HUES64 (cell line): ENCODE measurements around the gene CETP.
"Not testable (repeated sequence)": the region's sequence is repeated elsewhere in the genome, so short reads cannot be mapped to it uniquely, and the experiment has no call there.

ENCODE experiments used
- H3K27ac ChIP-seq: 2 replicates; pipeline ENCODE4 v1.7.0; 2013; ENCODE audit warnings: low read depth, low read length, inconsistent platforms
- H3K27me3 ChIP-seq: 2 replicates; pipeline ENCODE4 v1.6.1; 2013; ENCODE audit warnings: mild to moderate bottlenecking, low read length; ENCODE audit not compliant: insufficient read depth
- H3K36me3 ChIP-seq: 2 replicates; pipeline ENCODE4 v1.6.1; 2013; ENCODE audit warnings: mild to moderate bottlenecking, low read length; ENCODE audit not compliant: insufficient read depth
- H3K4me1 ChIP-seq: 2 replicates; pipeline ENCODE4 v1.6.1; 2013; ENCODE audit warnings: mild to moderate bottlenecking, low read length, moderate library complexity; ENCODE audit not compliant: insufficient read depth
- H3K4me3 ChIP-seq: 2 replicates; pipeline ENCODE4 v1.5.1; 2013; ENCODE audit warnings: mild to moderate bottlenecking, low read length, moderate library complexity
- H3K9ac ChIP-seq: 2 replicates; pipeline ENCODE4 v1.6.1; 2013; ENCODE audit warnings: mild to moderate bottlenecking, low read depth, low read length
- H3K9me3 ChIP-seq: 2 replicates; pipeline ENCODE4 v1.6.1; 2013; ENCODE audit warnings: low read depth, low read length; ENCODE audit not compliant: insufficient read depth
- WGBS: fragments of 150-250, 120-280 bp; methylation state at CpG from one replicate; pipeline ENCODE4 v1.1.7; 2013; ENCODE audit warnings: missing lambda C conversion rate; 5-methylcytosine and 5-hydroxymethylcytosine counted together

CETP gene

GRCh38 chr16:57004387-57005250 lies 42.9 kb downstream of the CETP start:
- Histone ChIP-seq H3K9me3 (no peaks in the 10 kb centered on the region), H3K27ac (no peak overlapping the region), H3K36me3 (no peaks in the 10 kb centered on the region), H3K4me3 (no peak overlapping the region), H3K9ac (no peak overlapping the region), H3K4me1 (no peaks in the 10 kb centered on the region), H3K27me3 (no peaks in the 10 kb centered on the region)
- WGBS = 87% methylated on average over 14 of the region's 15 CpGs

DNA sequence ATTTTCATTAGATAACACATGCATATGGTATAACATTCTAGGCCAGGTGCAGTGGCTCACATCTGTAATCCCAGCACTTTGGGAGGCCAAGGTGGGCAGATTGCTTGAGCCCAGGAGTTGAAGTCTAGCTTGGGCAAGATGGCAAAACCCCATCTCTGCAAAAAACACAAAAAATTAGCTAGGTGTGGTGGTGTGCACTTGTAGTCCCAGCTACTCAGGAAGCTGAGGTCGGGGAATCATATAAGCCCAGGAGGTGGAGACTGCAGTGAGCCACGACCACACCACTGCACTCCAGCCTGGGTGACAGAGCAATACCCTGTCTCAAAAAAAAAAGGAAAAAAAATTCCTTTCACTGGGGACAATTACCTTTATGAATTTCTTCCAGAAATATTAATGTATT lies 43.8 kb downstream of the CETP start:
- H3K9ac ChIP-seq, H3K27me3 ChIP-seq, H3K4me1 ChIP-seq, H3K36me3 ChIP-seq, H3K27ac ChIP-seq, H3K4me3 ChIP-seq, H3K9me3 ChIP-seq: not testable (repeated sequence)
- 87% methylated on average over 2 of the region's 2 CpGs for WGBS

GRCh38 chr16:57007050-57007449 lies 45.3 kb downstream of the CETP start:
- Histone ChIP-seq H3K27me3 (no peaks in the 10 kb centered on the region), H3K9me3 (no peaks in the 10 kb centered on the region), H3K9ac (no peak overlapping the region), H3K4me3 (no peak overlapping the region), H3K36me3 (no peaks in the 10 kb centered on the region), H3K4me1 (no peaks in the 10 kb centered on the region), H3K27ac (no peak overlapping the region)
- WGBS = 81% methylated on average over 4 of the region's 5 CpGs

DNA sequence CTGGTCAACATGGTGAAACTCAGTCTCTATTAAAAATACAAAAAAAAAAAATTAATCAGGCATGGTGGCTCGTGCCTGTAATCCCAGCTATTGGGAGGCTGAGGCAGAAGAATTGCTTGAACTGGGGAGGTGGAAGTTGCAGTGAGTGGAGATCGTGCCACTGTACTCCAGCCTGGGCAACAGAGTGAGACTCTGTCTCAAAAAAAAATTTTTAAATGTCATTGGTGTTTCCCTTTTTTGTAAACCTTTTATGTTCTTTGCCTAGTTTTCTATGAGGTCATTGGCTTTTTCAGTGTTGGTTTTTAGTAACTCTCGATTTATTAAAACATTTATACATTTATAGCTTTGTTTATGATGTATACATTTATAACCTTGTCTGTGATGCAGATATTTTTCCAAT lies 45.8 kb downstream of the CETP start:
- H3K4me1 ChIP-seq = 0 out of 2 replicates have a peak, but pooled peaks cover 2% of the 10 kb centered on the region
- no peak overlapping the region for H3K27ac ChIP-seq
- no peak overlapping the region for H3K4me3 ChIP-seq
- no peak overlapping the region for H3K9ac ChIP-seq
- H3K36me3 ChIP-seq = no peaks in the 10 kb centered on the region
- no peaks in the 10 kb centered on the region for H3K9me3 ChIP-seq
- no peaks in the 10 kb centered on the region for H3K27me3 ChIP-seq
- WGBS = 83% methylated on average over 2 of the region's 3 CpGs

- Histone ChIP-seq H3K36me3 (no peaks in the 10 kb centered on the region), H3K4me3 (no peak overlapping the region), H3K9me3 (no peaks in the 10 kb centered on the region), H3K4me1 (0 out of 2 replicates have a peak, but pooled peaks cover 2% of the 10 kb centered on the region), H3K27ac (no peak overlapping the region), H3K27me3 (no peaks in the 10 kb centered on the region), H3K9ac (no peak overlapping the region)
- no CpG with 5 or more reads among the region's 1 CpG for WGBS
Measured at GRCh38 chr16:57008440-57008839, 46.7 kb downstream of the CETP start.

DNA sequence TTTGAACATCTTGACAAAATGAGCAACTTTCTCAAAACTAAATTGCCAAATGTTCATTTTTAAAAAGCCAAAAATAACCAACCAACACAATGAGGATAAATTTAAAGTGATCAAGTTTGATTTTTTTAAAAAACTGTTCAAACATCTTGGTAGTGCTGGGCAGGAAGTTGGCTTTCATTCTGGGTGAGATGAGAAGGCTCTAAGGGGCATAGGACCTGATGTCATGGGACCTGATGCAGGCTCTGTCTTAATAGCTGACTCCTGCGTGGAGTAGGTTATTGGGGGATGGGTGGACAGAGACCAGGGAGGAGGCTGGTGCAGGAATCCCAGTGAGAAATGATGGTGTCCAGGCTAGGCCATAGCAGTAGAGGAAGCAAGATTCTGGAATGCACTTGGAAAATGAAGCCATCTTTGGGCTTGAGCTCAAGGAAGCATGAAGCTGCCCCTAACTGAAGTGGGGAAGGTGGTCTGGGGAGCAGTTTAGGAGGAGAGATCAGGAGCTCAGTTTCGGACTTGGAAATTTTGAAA lies 48.0 kb downstream of the CETP start:
- Histone ChIP-seq H3K27ac (no peak overlapping the region), H3K9ac (no peak overlapping the region), H3K9me3 (no peaks in the 10 kb centered on the region), H3K36me3 (no peaks in the 10 kb centered on the region), H3K27me3 (no peaks in the 10 kb centered on the region), H3K4me1 (0 out of 2 replicates have a peak, but pooled peaks cover 2% of the 10 kb centered on the region), H3K4me3 (no peak overlapping the region)
- 86% methylated on average over 2 of the region's 2 CpGs for WGBS

- 50% methylated on average over 13 of the region's 13 CpGs for WGBS
- Histone ChIP-seq H3K9ac (no peak overlapping the region), H3K4me1 (0 out of 2 replicates have a peak, but pooled peaks cover 2% of the 10 kb centered on the region), H3K27me3 (no peaks in the 10 kb centered on the region), H3K36me3 (no peaks in the 10 kb centered on the region), H3K4me3 (no peak overlapping the region), H3K27ac (no peak overlapping the region), H3K9me3 (no peaks in the 10 kb centered on the region)
Measured at GRCh38 chr16:57012353-57012752, 50.6 kb downstream of the CETP start.

GRCh38 chr16:57013229-57013628 lies 51.5 kb downstream of the CETP start:
- Histone ChIP-seq H3K27ac (no peak overlapping the region), H3K36me3 (no peaks in the 10 kb centered on the region), H3K27me3 (no peaks in the 10 kb centered on the region), H3K9ac (no peak overlapping the region), H3K4me1 (0 out of 2 replicates have a peak, but pooled peaks cover 2% of the 10 kb centered on the region), H3K4me3 (no peak overlapping the region), H3K9me3 (no peaks in the 10 kb centered on the region)
- WGBS = 89% methylated on average over 2 of the region's 2 CpGs

GRCh38 chr16:57013902-57014301 lies 52.2 kb downstream of the CETP start:
- Histone ChIP-seq H3K36me3 (no peaks in the 10 kb centered on the region), H3K27me3 (no peaks in the 10 kb centered on the region), H3K9ac (no peak overlapping the region), H3K27ac (no peak overlapping the region), H3K4me3 (no peak overlapping the region), H3K9me3 (no peaks in the 10 kb centered on the region), H3K4me1 (0 out of 2 replicates have a peak, but pooled peaks cover 2% of the 10 kb centered on the region)
- WGBS = 77% methylated on average over 2 of the region's 2 CpGs

DNA sequence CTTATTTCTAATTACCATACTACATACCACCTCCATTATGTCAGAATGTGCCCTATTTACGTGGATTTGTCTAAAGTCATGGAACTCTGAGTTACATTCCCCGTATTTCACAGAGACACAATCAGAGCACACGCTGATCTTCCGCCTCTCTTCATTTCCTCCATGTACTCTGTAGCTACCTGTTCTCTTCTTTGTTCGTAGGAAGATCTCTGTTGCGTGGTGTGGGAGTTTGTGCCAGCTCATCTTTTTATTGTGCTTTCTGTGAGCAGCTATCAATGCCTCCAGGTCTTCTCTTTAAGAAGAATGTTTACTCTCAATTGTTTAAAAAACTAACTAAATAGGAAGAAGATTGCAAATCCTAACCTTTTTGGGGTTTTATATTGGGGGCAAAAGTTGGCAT lies 54.6 kb downstream of the CETP start:
- Histone ChIP-seq H3K27ac (no peak overlapping the region), H3K9ac (no peak overlapping the region), H3K4me3 (no peak overlapping the region), H3K4me1 (0 out of 2 replicates have a peak, but pooled peaks cover 2% of the 10 kb centered on the region), H3K36me3 (no peaks in the 10 kb centered on the region), H3K9me3 (no peaks in the 10 kb centered on the region), H3K27me3 (no peaks in the 10 kb centered on the region)
- 86% methylated on average over 6 of the region's 6 CpGs for WGBS

- H3K4me3 ChIP-seq = no peak overlapping the region
- no peaks in the 10 kb centered on the region for H3K36me3 ChIP-seq
- no peak overlapping the region for H3K9ac ChIP-seq
- H3K27me3 ChIP-seq = no peaks in the 10 kb centered on the region
- 0 out of 2 replicates have a peak, but pooled peaks cover 2% of the 10 kb centered on the region for H3K4me1 ChIP-seq
- 83% methylated on average over 6 of the region's 6 CpGs for WGBS
- no peak overlapping the region for H3K27ac ChIP-seq
- no peaks in the 10 kb centered on the region for H3K9me3 ChIP-seq
Measured at GRCh38 chr16:57016831-57017230, 55.1 kb downstream of the CETP start.
